B cell (primary cell): Measurements from ENCODE around the gene DZIP1L. TPM values are rescaled to one million over a fixed set of nuclear protein-coding genes. Genes with fewer than 3 reads are reported as not detected.

ENCODE experiments used
- ATAC-seq: fragments of 200-7000 bp; cut with Tn5 transposase; one replicate; pipeline ENCODE4 v1.10.0; 2021; ENCODE audit warnings: low read depth, mild to moderate bottlenecking, moderate number of reproducible peaks, moderate library complexity
- CTCF ChIA-PET: fragments of 350-600 bp; sonication (Branson Sonifier 250); formaldehyde crosslinking; loops from one replicate; lab custom pipeline; 2021; ENCODE audit warnings: antibody characterized with exemption, inconsistent platforms; lab: Charles Lee
- POLR2A ChIA-PET: fragments of 350-600 bp; sonication (Branson Sonifier 250); formaldehyde crosslinking; loops from one replicate; lab custom pipeline; 2021; ENCODE audit warnings: antibody characterized with exemption; lab: Charles Lee
- DNase-seq: peaks from one replicate; pipeline ENCODE4 v3.0.0; 2013
- H2AFZ ChIP-seq: 2 replicates; pipeline ENCODE4 v1.6.1; 2012; ENCODE audit warnings: mild to moderate bottlenecking, low read depth, low read length; ENCODE audit not compliant: insufficient read depth, poor library complexity, severe bottlenecking
- H3K27ac ChIP-seq, 2 donors: 1 replicate in 1 of 2; 2 replicates in 1 of 2; pipeline ENCODE4 v1.5.1; 2012 to 2013; ENCODE audit warnings: low read length in 2 of 2, mild to moderate bottlenecking in 2 of 2, moderate library complexity in 1 of 2
- H3K27me3 ChIP-seq, 4 experiments: fragments of 200-600 bp in 1 of 4; sonication (generic) in 1 of 4; replicated peaks in 1 of 4; 1 replicate in 2 of 4; 2 replicates in 2 of 4; pipeline versions ENCODE4 v1.6.1 to v1.7.0; 2013 to 2016; ENCODE audit warnings: low read length in 3 of 4, mild to moderate bottlenecking in 2 of 4, mixed read lengths in 1 of 4, moderate library complexity in 1 of 4; ENCODE audit not compliant: insufficient read depth in 4 of 4, control insufficient read depth in 3 of 4; ENCODE audit errors: control extremely low read depth in 1 of 4
- H3K36me3 ChIP-seq, 2 experiments: replicated peaks in 1 of 2; 1 replicate in 1 of 2; 2 replicates in 1 of 2; pipeline versions ENCODE4 v1.6.1 to v1.7.1; 2013; ENCODE audit warnings: low read length in 1 of 2; ENCODE audit not compliant: insufficient read depth in 2 of 2, control insufficient read depth in 1 of 2; ENCODE audit errors: control extremely low read depth in 1 of 2, extremely low read depth in 1 of 2
- H3K4me1 ChIP-seq, 2 donors: fragments of 200-600 bp in 1 of 2; sonication (generic) in 1 of 2; 1 replicate in 1 of 2; 2 replicates in 1 of 2; pipeline versions ENCODE4 v1.5.1 to v1.6.1; 2013 to 2017; ENCODE audit warnings: low read length in 2 of 2; ENCODE audit not compliant: control insufficient read depth in 2 of 2, insufficient read depth in 2 of 2
- H3K4me2 ChIP-seq: replicated peaks from 2 replicates; pipeline ENCODE3; 2012; ENCODE audit warnings: mild to moderate bottlenecking, low read depth, low read length; ENCODE audit not compliant: poor library complexity, severe bottlenecking
- H3K4me3 ChIP-seq, 5 experiments: fragments of 200-600 bp in 1 of 5; sonication (generic) in 1 of 5; 1 replicate in 3 of 5; 2 replicates in 2 of 5; pipeline versions ENCODE4 v1.5.1 to v1.7.0; 2011 to 2016; ENCODE audit warnings: low read length in 4 of 5, mild to moderate bottlenecking in 4 of 5, low read depth in 2 of 5, control low read depth in 1 of 5, moderate library complexity in 1 of 5; ENCODE audit not compliant: insufficient read depth in 1 of 5; ENCODE audit errors: control extremely low read depth in 1 of 5, extremely low read depth in 1 of 5
- H3K79me2 ChIP-seq: fragments of 200-600 bp; sonication (generic); one replicate; pipeline ENCODE4 v1.6.0; 2016; ENCODE audit warnings: low read length; ENCODE audit not compliant: control insufficient read depth, insufficient read depth
- H3K9ac ChIP-seq: fragments of 200-600 bp; sonication (generic); 2 replicates; pipeline ENCODE4 v1.6.1; 2017; ENCODE audit warnings: mild to moderate bottlenecking, low read length, moderate library complexity
- H3K9me3 ChIP-seq, 3 donors: one replicate each; pipeline versions ENCODE4 v1.6.1 to v1.7.1; 2013; ENCODE audit warnings: low read length in 2 of 3; ENCODE audit not compliant: control insufficient read depth in 2 of 3, insufficient read depth in 1 of 3; ENCODE audit errors: control extremely low read depth in 1 of 3
- H4K20me1 ChIP-seq: 2 replicates; pipeline ENCODE4 v1.6.0; 2012; ENCODE audit warnings: mild to moderate bottlenecking, low read length; ENCODE audit not compliant: insufficient read depth, control insufficient read depth, poor library complexity, severe bottlenecking
- H3K27ac Mint-ChIP-seq: one replicate; pipeline ENCODE4 v1.8.0; 2021; ENCODE audit warnings: mixed read lengths
- H3K27me3 Mint-ChIP-seq: one replicate; pipeline ENCODE4 v1.8.0; 2021; ENCODE audit warnings: mixed read lengths
- H3K4me1 Mint-ChIP-seq: one replicate; pipeline ENCODE4 v1.8.0; 2021; ENCODE audit warnings: mixed read lengths
- H3K4me3 Mint-ChIP-seq: one replicate; pipeline ENCODE4 v1.8.0; 2021; ENCODE audit warnings: mixed read lengths
- H3K9me3 Mint-ChIP-seq: one replicate; pipeline ENCODE4 v1.8.0; 2022; ENCODE audit warnings: mixed read lengths; ENCODE audit not compliant: insufficient read depth
- CTCF ChIP-seq: fragments of 200-600 bp; IDR thresholded peaks from one replicate; pipeline ENCODE4 v1.8.0; 2022; ENCODE audit warnings: antibody characterized with exemption, mild to moderate bottlenecking
- EZH2 ChIP-seq: IDR thresholded peaks from 2 replicates; pipeline ENCODE4 v1.6.1; 2012; ENCODE audit warnings: borderline replicate concordance, low read depth, mild to moderate bottlenecking, moderate library complexity, low read length; ENCODE audit not compliant: insufficient read depth, poor library complexity, severe bottlenecking
- WGBS: methylation state at CpG from one replicate; pipeline ENCODE4 v1.1.5; 2013; ENCODE audit warnings: missing lambda C conversion rate; ENCODE audit not compliant: insufficient coverage; 5-methylcytosine and 5-hydroxymethylcytosine counted together
- intact Hi-C: fragments of 100-400 bp; cut with micrococcal nuclease; formaldehyde crosslinking; loops from one replicate; pipeline ENCODE4 v1.10.0; 2022
- polyA plus RNA-seq: library from polyadenylated mRNA; depleted of rRNA; stranded (reverse); fragments of >200 nt; gene quantifications from 2 replicates; pipeline ENCODE4 v1.2.3, GENCODE V29; 2012
- total RNA-seq, 2 donors: library from RNA; stranded (reverse); fragments of 120-200 nt in 1 of 2; gene quantifications; 1 replicate in 1 of 2; 2 replicates in 1 of 2; pipeline versions ENCODE4 v1.2.3 to v1.2.4, GENCODE V29; 2013 to 2022

Gene DZIP1L
- total and polyA plus RNA-seq, 2 donors (not counting 1 experiment from before 2014, with no cell fraction given) = not detected

- H3K27ac Mint-ChIP-seq = no peak overlapping the region
- no peaks in the 10 kb centered on the region for H3K36me3 ChIP-seq
- no peak overlapping the region for H2AFZ ChIP-seq
- ATAC-seq (no peak), DNase-seq (peak; percentile 6)
- TF ChIP-seq EZH2 = no peak
- TF ChIP-seq CTCF = no peak
- H3K4me3 ChIP-seq = no peak overlapping the region
- intact Hi-C loops = no loop called here
- H3K4me3 Mint-ChIP-seq = no peak overlapping the region
- no peaks in the 10 kb centered on the region for H3K9me3 Mint-ChIP-seq
- no peaks in the 10 kb centered on the region for H3K9me3 ChIP-seq
- no peaks in the 10 kb centered on the region for H3K79me2 ChIP-seq
- H4K20me1 ChIP-seq = no peaks in the 10 kb centered on the region
- ChIA-PET CTCF (no interaction called here), POLR2A (no interaction called here)
- no peak overlapping the region for H3K27ac ChIP-seq
- peaks cover 33% of the 10 kb centered on the region for H3K27me3 Mint-ChIP-seq
- no peaks in the 10 kb centered on the region for H3K4me1 ChIP-seq
- H3K4me2 ChIP-seq = no peak overlapping the region
- H3K4me1 Mint-ChIP-seq = no peaks in the 10 kb centered on the region
- no peak overlapping the region for H3K9ac ChIP-seq
- 58% methylated on average over 4 of the region's 8 CpGs for WGBS
- peaks cover 0 to 4% (median 0%) of the 10 kb centered on the region in 4 experiments for H3K27me3 ChIP-seq
Observed at GRCh38 chr3:138051947-138052802, 63.2 kb downstream of the DZIP1L start.

- Histone ChIP-seq H3K4me3 (no peak overlapping the region), H3K9ac (no peak overlapping the region), H2AFZ (no peak overlapping the region), H3K79me2 (no peaks in the 10 kb centered on the region), H3K4me2 (no peak overlapping the region), H3K27ac (no peak overlapping the region), H3K27me3 (peaks cover 0 to 4% (median 0%) of the 10 kb centered on the region in 4 experiments), H3K36me3 (no peaks in the 10 kb centered on the region), H4K20me1 (no peaks in the 10 kb centered on the region), H3K4me1 (no peaks in the 10 kb centered on the region), H3K9me3 (no peaks in the 10 kb centered on the region)
- H3K27me3 Mint-ChIP-seq = peaks cover 42% of the 10 kb centered on the region
- ATAC-seq (no peak), DNase-seq (no peak)
- H3K4me3 Mint-ChIP-seq = no peak overlapping the region
- 91% methylated on average over 5 of the region's 9 CpGs for WGBS
- no peak for TF ChIP-seq CTCF
- TF ChIP-seq EZH2 = no peak
- POLR2A ChIA-PET = no interaction called here
- CTCF ChIA-PET = no interaction called here
- H3K9me3 Mint-ChIP-seq = no peaks in the 10 kb centered on the region
- intact Hi-C loops = no loop called here
- no peak overlapping the region for H3K27ac Mint-ChIP-seq
- H3K4me1 Mint-ChIP-seq = no peaks in the 10 kb centered on the region
Observed at GRCh38 chr3:138049157-138049919, 66.1 kb downstream of the DZIP1L start.
